Neural cell (in vitro differentiated cells): Measurements from ENCODE around the gene ETV6. TPM values are rescaled to one million over a fixed set of nuclear protein-coding genes. Genes with fewer than 3 reads are reported as not detected.

Source experiments
- H2AFZ ChIP-seq: fragments of 200-600, 300-800 bp; sonication (generic), shearing (Covaris generic); 2 replicates; pipeline ENCODE4 v1.6.0; 2014; ENCODE audit warnings: low read depth, mild to moderate bottlenecking, antibody characterized with exemption, low read length, moderate library complexity
- H3F3A ChIP-seq: fragments of 200-600 bp; shearing (Covaris generic); 2 replicates; pipeline ENCODE4 v1.6.1; 2016; ENCODE audit warnings: mild to moderate bottlenecking, moderate library complexity, mixed read lengths, antibody characterized with exemption, low read length; ENCODE audit not compliant: insufficient read depth, poor library complexity, severe bottlenecking
- H3K27ac ChIP-seq: fragments of 200-600, 300-800 bp; sonication (generic), shearing (Covaris generic); 2 replicates; pipeline ENCODE4 v1.5.1; 2014; ENCODE audit warnings: mild to moderate bottlenecking, low read length, moderate library complexity
- H3K27me3 ChIP-seq: fragments of 300-800, 200-600 bp; sonication (generic), shearing (Covaris generic); 2 replicates; pipeline ENCODE4 v1.6.0; 2014; ENCODE audit warnings: mild to moderate bottlenecking, low read depth, low read length, moderate library complexity; ENCODE audit not compliant: insufficient read depth
- H3K36me3 ChIP-seq: fragments of 300-800, 200-600 bp; sonication (generic), shearing (Covaris generic); 2 replicates; pipeline ENCODE4 v1.5.1; 2014; ENCODE audit warnings: mild to moderate bottlenecking, antibody characterized with exemption, low read length, moderate library complexity; ENCODE audit not compliant: insufficient read depth
- H3K4me2 ChIP-seq: fragments of 300-800, 200-600 bp; sonication (generic), shearing (Covaris generic); 2 replicates; pipeline ENCODE4 v1.6.0; 2014; ENCODE audit warnings: mild to moderate bottlenecking, low read length
- H3K4me3 ChIP-seq: fragments of 300-800, 200-600 bp; sonication (generic), shearing (Covaris generic); 2 replicates; pipeline ENCODE4 v1.5.1; 2014; ENCODE audit warnings: mild to moderate bottlenecking, low read length, moderate library complexity
- H3K79me2 ChIP-seq: fragments of 200-600 bp; shearing (Covaris generic); replicated peaks from 2 replicates; pipeline ENCODE4 v1.6.0; 2014; ENCODE audit warnings: mild to moderate bottlenecking, low read length, moderate library complexity; ENCODE audit not compliant: insufficient read depth
- H3K9ac ChIP-seq: fragments of 300-800, 200-600 bp; sonication (generic), shearing (Covaris generic); 2 replicates; pipeline ENCODE4 v1.6.1; 2016; ENCODE audit warnings: mild to moderate bottlenecking, low read length, mixed read lengths
- H3K9me2 ChIP-seq: fragments of 200-600 bp; shearing (Covaris generic); 2 replicates; pipeline ENCODE4 v1.6.1; 2016; ENCODE audit warnings: mild to moderate bottlenecking, low read length, mixed read lengths; ENCODE audit not compliant: insufficient read depth
- H3K9me3 ChIP-seq: fragments of 200-600, 300-800 bp; sonication (generic), shearing (Covaris generic); 2 replicates; pipeline ENCODE4 v1.6.1; 2016; ENCODE audit warnings: mild to moderate bottlenecking, mixed run types, low read length, moderate library complexity, mixed read lengths
- H4K20me1 ChIP-seq: fragments of 200-600 bp; shearing (Covaris generic); 2 replicates; pipeline ENCODE4 v1.6.1; 2016; ENCODE audit warnings: mild to moderate bottlenecking, mixed run types; ENCODE audit not compliant: insufficient read depth
- EP300 ChIP-seq: fragments of 450-650 bp; conservative IDR thresholded peaks from 2 replicates; pipeline ENCODE4 v1.6.1; 2014; ENCODE audit warnings: antibody characterized with exemption, mild to moderate bottlenecking, moderate library complexity; ENCODE audit not compliant: poor library complexity, severe bottlenecking
- EZH2 ChIP-seq: fragments of 200-600, 300-800 bp; shearing (Covaris generic), sonication (generic); IDR thresholded peaks from 2 replicates; pipeline ENCODE4 v1.6.1; 2014; ENCODE audit warnings: antibody characterized with exemption, low read length, borderline replicate concordance, mild to moderate bottlenecking; ENCODE audit not compliant: insufficient read depth, poor library complexity, severe bottlenecking
- MXI1 ChIP-seq: fragments of 450-650 bp; conservative IDR thresholded peaks from 2 replicates; pipeline ENCODE4 v1.6.1; 2014; ENCODE audit warnings: antibody characterized with exemption, mild to moderate bottlenecking; ENCODE audit not compliant: poor library complexity, severe bottlenecking
- POLR2AphosphoS5 ChIP-seq: IDR thresholded peaks from 2 replicates; pipeline ENCODE4 v1.6.1; 2012
- RAD21 ChIP-seq: fragments of 450-650 bp; conservative IDR thresholded peaks from 2 replicates; pipeline ENCODE4 v1.6.1; 2014; ENCODE audit warnings: antibody characterized with exemption, mild to moderate bottlenecking, moderate library complexity
- SMC3 ChIP-seq: fragments of 450-650 bp; conservative IDR thresholded peaks from 2 replicates; pipeline ENCODE4 v1.6.1; 2014; ENCODE audit warnings: antibody characterized with exemption, mild to moderate bottlenecking, moderate library complexity; ENCODE audit not compliant: poor library complexity
- TAF1 ChIP-seq: IDR thresholded peaks from 2 replicates; pipeline ENCODE4 v1.6.1; 2012; ENCODE audit warnings: low read depth
- polyA plus RNA-seq: library from polyadenylated mRNA; depleted of rRNA; stranded (reverse); fragments of >200 nt; gene quantifications from 2 replicates; pipeline ENCODE4 v1.2.3, GENCODE V29; 2014
- TF ChIP-seq, protein P1 (sequence below): IDR thresholded peaks from 2 replicates; pipeline ENCODE4 v1.6.1; 2012; ENCODE audit warnings: borderline replicate concordance
- TF ChIP-seq, protein P2 (sequence below): fragments of 450-650 bp; IDR thresholded peaks from 2 replicates; pipeline ENCODE4 v1.5.1; 2014; ENCODE audit warnings: antibody characterized with exemption, mild to moderate bottlenecking, moderate library complexity; ENCODE audit not compliant: poor library complexity, severe bottlenecking

Gene ETV6
- polyA plus RNA-seq, 1 donor from 2014 or later = 1.6 TPM

DNA sequence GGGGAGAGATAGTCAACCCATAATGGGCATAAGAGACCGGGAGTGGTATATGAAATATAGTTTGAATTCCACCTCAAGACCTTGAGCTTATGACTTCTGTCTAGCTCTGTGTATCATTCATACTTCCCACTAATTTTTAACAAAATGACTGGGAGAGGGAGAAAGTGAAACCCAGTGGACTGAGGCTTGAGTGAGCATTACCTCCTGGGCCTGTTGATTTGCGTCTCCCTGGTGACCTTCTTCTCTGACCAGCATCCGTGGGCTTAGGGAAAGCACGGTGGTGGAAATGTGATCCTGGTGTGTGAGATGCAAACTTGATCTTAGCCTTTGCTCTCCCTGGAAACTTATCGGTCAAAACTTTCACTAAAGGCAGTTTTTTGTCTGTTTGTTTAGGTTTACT is 213.3 kb downstream of the ETV6 start:
- no peak overlapping the region for H2AFZ ChIP-seq
- no peak overlapping the region for H3K9ac ChIP-seq
- no peak overlapping the region for H3K27ac ChIP-seq
- TF ChIP-seq EP300 (no peak), TAF1 (no peak), POLR2AphosphoS5 (no peak), RAD21 (no peak), MXI1 (no peak), EZH2 (no peak), SMC3 (no peak)
- TF ChIP-seq, protein P1, sequence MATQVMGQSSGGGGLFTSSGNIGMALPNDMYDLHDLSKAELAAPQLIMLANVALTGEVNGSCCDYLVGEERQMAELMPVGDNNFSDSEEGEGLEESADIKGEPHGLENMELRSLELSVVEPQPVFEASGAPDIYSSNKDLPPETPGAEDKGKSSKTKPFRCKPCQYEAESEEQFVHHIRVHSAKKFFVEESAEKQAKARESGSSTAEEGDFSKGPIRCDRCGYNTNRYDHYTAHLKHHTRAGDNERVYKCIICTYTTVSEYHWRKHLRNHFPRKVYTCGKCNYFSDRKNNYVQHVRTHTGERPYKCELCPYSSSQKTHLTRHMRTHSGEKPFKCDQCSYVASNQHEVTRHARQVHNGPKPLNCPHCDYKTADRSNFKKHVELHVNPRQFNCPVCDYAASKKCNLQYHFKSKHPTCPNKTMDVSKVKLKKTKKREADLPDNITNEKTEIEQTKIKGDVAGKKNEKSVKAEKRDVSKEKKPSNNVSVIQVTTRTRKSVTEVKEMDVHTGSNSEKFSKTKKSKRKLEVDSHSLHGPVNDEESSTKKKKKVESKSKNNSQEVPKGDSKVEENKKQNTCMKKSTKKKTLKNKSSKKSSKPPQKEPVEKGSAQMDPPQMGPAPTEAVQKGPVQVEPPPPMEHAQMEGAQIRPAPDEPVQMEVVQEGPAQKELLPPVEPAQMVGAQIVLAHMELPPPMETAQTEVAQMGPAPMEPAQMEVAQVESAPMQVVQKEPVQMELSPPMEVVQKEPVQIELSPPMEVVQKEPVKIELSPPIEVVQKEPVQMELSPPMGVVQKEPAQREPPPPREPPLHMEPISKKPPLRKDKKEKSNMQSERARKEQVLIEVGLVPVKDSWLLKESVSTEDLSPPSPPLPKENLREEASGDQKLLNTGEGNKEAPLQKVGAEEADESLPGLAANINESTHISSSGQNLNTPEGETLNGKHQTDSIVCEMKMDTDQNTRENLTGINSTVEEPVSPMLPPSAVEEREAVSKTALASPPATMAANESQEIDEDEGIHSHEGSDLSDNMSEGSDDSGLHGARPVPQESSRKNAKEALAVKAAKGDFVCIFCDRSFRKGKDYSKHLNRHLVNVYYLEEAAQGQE = no peak
- TF ChIP-seq, protein P2, sequence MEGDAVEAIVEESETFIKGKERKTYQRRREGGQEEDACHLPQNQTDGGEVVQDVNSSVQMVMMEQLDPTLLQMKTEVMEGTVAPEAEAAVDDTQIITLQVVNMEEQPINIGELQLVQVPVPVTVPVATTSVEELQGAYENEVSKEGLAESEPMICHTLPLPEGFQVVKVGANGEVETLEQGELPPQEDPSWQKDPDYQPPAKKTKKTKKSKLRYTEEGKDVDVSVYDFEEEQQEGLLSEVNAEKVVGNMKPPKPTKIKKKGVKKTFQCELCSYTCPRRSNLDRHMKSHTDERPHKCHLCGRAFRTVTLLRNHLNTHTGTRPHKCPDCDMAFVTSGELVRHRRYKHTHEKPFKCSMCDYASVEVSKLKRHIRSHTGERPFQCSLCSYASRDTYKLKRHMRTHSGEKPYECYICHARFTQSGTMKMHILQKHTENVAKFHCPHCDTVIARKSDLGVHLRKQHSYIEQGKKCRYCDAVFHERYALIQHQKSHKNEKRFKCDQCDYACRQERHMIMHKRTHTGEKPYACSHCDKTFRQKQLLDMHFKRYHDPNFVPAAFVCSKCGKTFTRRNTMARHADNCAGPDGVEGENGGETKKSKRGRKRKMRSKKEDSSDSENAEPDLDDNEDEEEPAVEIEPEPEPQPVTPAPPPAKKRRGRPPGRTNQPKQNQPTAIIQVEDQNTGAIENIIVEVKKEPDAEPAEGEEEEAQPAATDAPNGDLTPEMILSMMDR = no peak
- H3K27me3 ChIP-seq = no peaks in the 10 kb centered on the region
- H3F3A ChIP-seq = no peaks in the 10 kb centered on the region
- H3K4me3 ChIP-seq = no peak overlapping the region
- H3K9me2 ChIP-seq = no peaks in the 10 kb centered on the region
- no peaks in the 10 kb centered on the region for H3K9me3 ChIP-seq
- no peak overlapping the region for H3K4me2 ChIP-seq
- H4K20me1 ChIP-seq = no peaks in the 10 kb centered on the region
- no peaks in the 10 kb centered on the region for H3K36me3 ChIP-seq
- H3K79me2 ChIP-seq = no peaks in the 10 kb centered on the region

DNA sequence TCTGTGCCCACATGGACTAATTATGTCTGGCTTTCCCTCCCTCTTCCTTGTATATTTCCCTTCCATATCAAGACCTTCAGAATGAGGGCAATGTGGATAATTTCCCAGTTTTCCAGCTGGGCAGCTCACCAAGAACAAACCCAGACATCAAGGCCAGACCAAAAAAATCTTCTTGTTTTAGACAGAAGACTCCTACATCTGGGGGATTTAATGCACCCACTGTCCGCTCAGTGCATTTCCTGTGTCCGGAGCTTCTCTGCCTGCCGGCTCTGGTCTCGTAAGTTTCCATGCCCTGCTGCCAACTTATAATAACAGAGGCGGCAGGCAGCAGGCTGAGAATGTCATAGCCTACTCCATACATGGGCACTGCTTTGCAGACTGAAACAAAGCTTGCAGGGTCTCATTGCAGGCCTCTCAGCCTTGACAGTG is 214.0 kb downstream of the ETV6 start:
- Histone ChIP-seq H3F3A (no peaks in the 10 kb centered on the region), H3K27ac (no peak overlapping the region), H3K4me3 (no peak overlapping the region), H3K9ac (no peak overlapping the region), H3K36me3 (no peaks in the 10 kb centered on the region), H4K20me1 (no peaks in the 10 kb centered on the region), H2AFZ (no peak overlapping the region), H3K27me3 (no peaks in the 10 kb centered on the region), H3K79me2 (no peaks in the 10 kb centered on the region), H3K9me3 (no peaks in the 10 kb centered on the region), H3K9me2 (no peaks in the 10 kb centered on the region), H3K4me2 (no peak overlapping the region)
- no peak for TF ChIP-seq EZH2
- no peak for TF ChIP-seq POLR2AphosphoS5
- no peak for TF ChIP-seq SMC3
- no peak for TF ChIP-seq RAD21
- TF ChIP-seq TAF1 = no peak
- no peak for TF ChIP-seq EP300
- TF ChIP-seq MXI1 = no peak
- TF ChIP-seq, protein P1 = no peak
